H1 (cell line): ENCODE measurements around the gene CADM1. TPM values are rescaled to one million over a fixed set of nuclear protein-coding genes. Genes with fewer than 3 reads are reported as not detected.

Experiments used
- CTCF ChIA-PET: fragments of 300-600 bp; sonication (Branson Sonifier 250); formaldehyde crosslinking; loops from one replicate; lab custom pipeline; 2021; ENCODE audit not compliant: partially characterized antibody; lab: Charles Lee
- POLR2A ChIA-PET: fragments of 300-600 bp; sonication (Branson Sonifier 250); formaldehyde crosslinking; loops from one replicate; lab custom pipeline; 2021; ENCODE audit warnings: inconsistent platforms; ENCODE audit not compliant: partially characterized antibody; lab: Charles Lee
- DNase-seq, 2 experiments: peaks; one replicate each; pipeline versions ENCODE4 v3.0.0 to v3.0.0-alpha.2; 2010 to 2022; ENCODE audit warnings: low spot score in 2 of 2, low read depth in 1 of 2, mixed read lengths in 1 of 2
- FAIRE-seq: peaks from 2 replicates; lab custom pipeline; 2011; peaks lifted over from hg19 to GRCh38; lab: Jason Lieb, UNC
- H2AFZ ChIP-seq: 2 replicates; pipeline ENCODE4 v1.8.1; 2012; ENCODE audit warnings: low read length, inconsistent platforms
- H2AK5ac ChIP-seq: 2 replicates; pipeline ENCODE4 v1.6.1; 2013; ENCODE audit warnings: low read depth, low read length
- H2BK120ac ChIP-seq: replicated peaks from 2 replicates; pipeline ENCODE3; 2013; ENCODE audit warnings: low read depth, low read length, inconsistent platforms
- H2BK12ac ChIP-seq: 2 replicates; pipeline ENCODE4 v1.6.1; 2013; ENCODE audit warnings: low read depth, low read length
- H2BK15ac ChIP-seq: 2 replicates; pipeline ENCODE4 v1.6.1; 2013; ENCODE audit warnings: low read length
- H2BK20ac ChIP-seq: 2 replicates; pipeline ENCODE4 v1.6.1; 2013; ENCODE audit warnings: low read length
- H2BK5ac ChIP-seq: 2 replicates; pipeline ENCODE4 v1.6.1; 2013; ENCODE audit warnings: low read depth, low read length
- H3K14ac ChIP-seq: 2 replicates; pipeline ENCODE4 v1.6.1; 2013; ENCODE audit warnings: inconsistent platforms; ENCODE audit not compliant: insufficient read length
- H3K18ac ChIP-seq: 2 replicates; pipeline ENCODE4 v1.6.1; 2013; ENCODE audit warnings: low read length; ENCODE audit errors: extremely low read depth
- H3K23ac ChIP-seq: 2 replicates; pipeline ENCODE4 v1.6.1; 2013; ENCODE audit warnings: inconsistent platforms; ENCODE audit not compliant: insufficient read length
- H3K23me2 ChIP-seq: 2 replicates; pipeline ENCODE4 v1.6.1; 2013; ENCODE audit warnings: low read depth, low read length
- H3K27ac ChIP-seq: 2 replicates; pipeline ENCODE4 v1.6.1; 2011; ENCODE audit warnings: low read depth, low read length, inconsistent platforms
- H3K27me3 ChIP-seq, 4 experiments: replicated peaks in 1 of 4; 1 replicate in 1 of 4; 2 replicates in 3 of 4; pipeline versions ENCODE4 v1.6.1 to v1.8.1; 2011 to 2013; ENCODE audit warnings: low read length in 3 of 4, mild to moderate bottlenecking in 3 of 4, inconsistent platforms in 2 of 4, mixed read lengths in 2 of 4, moderate library complexity in 1 of 4; ENCODE audit not compliant: control insufficient read depth in 3 of 4, insufficient read depth in 3 of 4; ENCODE audit errors: extremely low read depth in 1 of 4
- H3K36me3 ChIP-seq, 4 experiments: 2 replicates each; pipeline versions ENCODE4 v1.6.1 to v1.8.1; 2011 to 2013; ENCODE audit warnings: mild to moderate bottlenecking in 4 of 4, low read length in 3 of 4, moderate library complexity in 2 of 4, control low read depth in 1 of 4, inconsistent platforms in 1 of 4; ENCODE audit not compliant: insufficient read depth in 4 of 4, control insufficient read depth in 2 of 4
- H3K4ac ChIP-seq: replicated peaks from 2 replicates; pipeline ENCODE3; 2013; ENCODE audit warnings: low read length, low read depth, mixed read lengths, inconsistent platforms; ENCODE audit not compliant: insufficient read length
- H3K4me1 ChIP-seq, 4 experiments: replicated peaks in 1 of 4; 1 replicate in 1 of 4; 2 replicates in 3 of 4; pipeline versions ENCODE4 v1.6.1 to v1.8.1; 2011 to 2013; ENCODE audit warnings: low read length in 3 of 4, inconsistent platforms in 2 of 4, mixed read lengths in 1 of 4; ENCODE audit not compliant: insufficient read depth in 4 of 4, control insufficient read depth in 3 of 4
- H3K4me2 ChIP-seq, 2 experiments: 2 replicates each; pipeline versions ENCODE4 v1.6.1 to v1.8.1; 2011 to 2013; ENCODE audit warnings: low read depth in 2 of 2, low read length in 2 of 2, control low read depth in 1 of 2, inconsistent platforms in 1 of 2, mild to moderate bottlenecking in 1 of 2; ENCODE audit not compliant: insufficient read depth in 1 of 2
- H3K4me3 ChIP-seq, 4 experiments: fragments of 200-600, 300-600 bp in 1 of 4; sonication (generic), shearing (Covaris generic), sonication (Bioruptor Twin) in 1 of 4; 2 replicates each; pipeline versions ENCODE4 v1.5.1 to v1.8.1; 2011 to 2016; ENCODE audit warnings: low read length in 4 of 4, low read depth in 3 of 4, control low read depth in 2 of 4, inconsistent platforms in 2 of 4, mild to moderate bottlenecking in 2 of 4, mixed read lengths in 1 of 4, moderate library complexity in 1 of 4; ENCODE audit not compliant: insufficient read depth in 2 of 4; ENCODE audit errors: extremely low read depth in 1 of 4
- H3K56ac ChIP-seq: replicated peaks from 2 replicates; pipeline ENCODE3; 2013; ENCODE audit warnings: low read depth, mild to moderate bottlenecking, mixed read lengths, low read length, inconsistent platforms; ENCODE audit not compliant: insufficient read length
- H3K79me1 ChIP-seq: 2 replicates; pipeline ENCODE4 v1.6.1; 2013; ENCODE audit warnings: low read depth, low read length, control low read depth
- H3K79me2 ChIP-seq, 2 experiments: 2 replicates each; pipeline versions ENCODE4 v1.6.1 to v1.8.1; 2012 to 2013; ENCODE audit warnings: low read length in 2 of 2, mild to moderate bottlenecking in 2 of 2, inconsistent platforms in 1 of 2; ENCODE audit not compliant: insufficient read depth in 2 of 2, control insufficient read depth in 1 of 2
- H3K9ac ChIP-seq, 4 experiments: replicated peaks in 1 of 4; 1 replicate in 1 of 4; 2 replicates in 3 of 4; pipeline versions ENCODE4 v1.6.1 to v1.8.1; 2011 to 2013; ENCODE audit warnings: low read depth in 3 of 4, low read length in 3 of 4, control low read depth in 2 of 4, mild to moderate bottlenecking in 2 of 4, moderate library complexity in 2 of 4, inconsistent platforms in 1 of 4; ENCODE audit errors: extremely low read depth in 1 of 4
- H3K9me3 ChIP-seq, 2 experiments: 2 replicates each; pipeline versions ENCODE4 v1.6.1 to v1.8.1; 2012 to 2013; ENCODE audit warnings: mild to moderate bottlenecking in 2 of 2, moderate library complexity in 2 of 2, control low read depth in 1 of 2, inconsistent platforms in 1 of 2, low read depth in 1 of 2, low read length in 1 of 2, mixed read lengths in 1 of 2; ENCODE audit not compliant: insufficient read depth in 2 of 2
- H4K20me1 ChIP-seq, 2 experiments: replicated peaks in 1 of 2; 2 replicates each; pipeline versions ENCODE3 to v1.8.1; 2011 to 2013; ENCODE audit warnings: inconsistent platforms in 2 of 2, low read length in 2 of 2, mild to moderate bottlenecking in 1 of 2; ENCODE audit not compliant: insufficient read depth in 2 of 2, control insufficient read depth in 1 of 2
- H4K5ac ChIP-seq: 2 replicates; pipeline ENCODE4 v1.6.1; 2013; ENCODE audit warnings: low read length, low read depth, mixed read lengths, inconsistent platforms; ENCODE audit not compliant: insufficient read length
- H4K8ac ChIP-seq: 2 replicates; pipeline ENCODE4 v1.8.0; 2013; ENCODE audit warnings: mild to moderate bottlenecking, moderate library complexity, low read length, inconsistent platforms; ENCODE audit not compliant: insufficient read depth; ENCODE audit errors: extremely low read depth
- H4K91ac ChIP-seq: replicated peaks from 2 replicates; pipeline ENCODE3; 2013; ENCODE audit warnings: low read length, mixed read lengths, inconsistent platforms; ENCODE audit not compliant: insufficient read length
- BRCA1 ChIP-seq: IDR thresholded peaks from 2 replicates; pipeline ENCODE4 v1.6.1; 2012; ENCODE audit warnings: low read depth, low read length, improper control_type of control experiment
- CEBPB ChIP-seq: IDR thresholded peaks from 2 replicates; pipeline ENCODE4 v1.6.1; 2012; ENCODE audit warnings: low read depth, low read length
- CHD1 ChIP-seq: IDR thresholded peaks from 2 replicates; pipeline ENCODE4 v1.6.1; 2012; ENCODE audit warnings: low read depth, low read length, improper control_type of control experiment
- CREB1 ChIP-seq: IDR thresholded peaks from 2 replicates; pipeline ENCODE4 v1.6.1; 2012; ENCODE audit warnings: inconsistent platforms
- CTBP2 ChIP-seq: IDR thresholded peaks from 2 replicates; pipeline ENCODE4 v1.7.0; 2011; ENCODE audit warnings: borderline replicate concordance, mild to moderate bottlenecking, moderate library complexity, mixed read lengths, low read length; ENCODE audit not compliant: insufficient read depth, insufficient read length
- JUN ChIP-seq: IDR thresholded peaks from 2 replicates; pipeline ENCODE4 v1.6.1; 2011; ENCODE audit warnings: low read depth, mild to moderate bottlenecking, improper control_type of control experiment, low read length
- NANOG ChIP-seq: IDR thresholded peaks from 2 replicates; pipeline ENCODE4 v1.6.1; 2011; ENCODE audit warnings: low read length, low read depth, mild to moderate bottlenecking, inconsistent platforms; ENCODE audit not compliant: insufficient read depth, poor library complexity, severe bottlenecking
- POU5F1 ChIP-seq: IDR thresholded peaks from 2 replicates; pipeline ENCODE4 v1.6.1; 2011; ENCODE audit warnings: low read depth, mild to moderate bottlenecking, low read length, moderate library complexity
- RFX5 ChIP-seq: IDR thresholded peaks from 2 replicates; pipeline ENCODE4 v1.6.1; 2011; ENCODE audit warnings: low read depth, low read length, improper control_type of control experiment, borderline replicate concordance
- SAP30 ChIP-seq: fragments of 300-600 bp; sonication (generic); IDR thresholded peaks from 2 replicates; pipeline ENCODE4 v1.7.1; 2012; ENCODE audit warnings: low read length, moderate library complexity, mild to moderate bottlenecking, inconsistent platforms; ENCODE audit not compliant: insufficient read depth, insufficient replicate concordance
- SIRT6 ChIP-seq: IDR thresholded peaks from one replicate; pipeline ENCODE4 v1.7.1; 2012; ENCODE audit warnings: low read length, inconsistent platforms
- WGBS, 2 experiments: shearing (Covaris generic) in 1 of 2; methylation state at CpG; one replicate each; pipeline versions ENCODE4 v1.1.6 to v1.1.7; 2013 to 2015; ENCODE audit warnings: low lambda C conversion rate in 2 of 2, mixed read lengths in 2 of 2, inconsistent platforms in 1 of 2, low coverage in 1 of 2, missing lambda C conversion rate in 1 of 2; ENCODE audit not compliant: insufficient replicate concordance in 2 of 2, insufficient coverage in 1 of 2, insufficient read length in 1 of 2; ENCODE audit errors: extremely low coverage in 1 of 2, missing lambda C conversion rate in 1 of 2; 5-methylcytosine and 5-hydroxymethylcytosine counted together
- polyA plus RNA-seq, 7 experiments: library from polyadenylated mRNA; depleted of rRNA in 3 of 7; stranded (reverse) in 5 of 7; unstranded in 2 of 7; fragments of >200 nt in 5 of 7; fragments of 200-250 nt in 2 of 7; gene quantifications; 1 replicate in 5 of 7; 2 replicates in 1 of 7; 4 replicates in 1 of 7; pipeline versions ENCODE4 v1.2.1 to v1.2.3, GENCODE V29; 2011 to 2013; ENCODE audit warnings: missing spikeins in 2 of 7, mixed read lengths in 2 of 7
- total RNA-seq: library from RNA; stranded (reverse); fragmentation: NEBNext Ultra II Directional; extraction: Animal tissue kit (Norgen Biotek cat#: 25700); gene quantifications from 2 replicates; pipeline ENCODE4 v1.2.1, GENCODE V29; 2021
- TF ChIP-seq, protein P1 (sequence below), 3 experiments: IDR thresholded peaks; 1 replicate in 2 of 3; 2 replicates in 1 of 3; pipeline versions ENCODE4 v1.5.1 to v1.6.1; 2011; ENCODE audit warnings: low read length in 3 of 3, mild to moderate bottlenecking in 3 of 3, inconsistent platforms in 2 of 3, low read depth in 1 of 3, moderate library complexity in 1 of 3; ENCODE audit not compliant: insufficient read depth in 1 of 3; ENCODE audit errors: control extremely low read depth in 1 of 3

Gene CADM1
- total and polyA plus RNA-seq, 2 of the 8 experiments (the other 6 are each of a cell fraction or from before 2014, with no cell fraction given), result 8.3 to 25.3 TPM

DNA sequence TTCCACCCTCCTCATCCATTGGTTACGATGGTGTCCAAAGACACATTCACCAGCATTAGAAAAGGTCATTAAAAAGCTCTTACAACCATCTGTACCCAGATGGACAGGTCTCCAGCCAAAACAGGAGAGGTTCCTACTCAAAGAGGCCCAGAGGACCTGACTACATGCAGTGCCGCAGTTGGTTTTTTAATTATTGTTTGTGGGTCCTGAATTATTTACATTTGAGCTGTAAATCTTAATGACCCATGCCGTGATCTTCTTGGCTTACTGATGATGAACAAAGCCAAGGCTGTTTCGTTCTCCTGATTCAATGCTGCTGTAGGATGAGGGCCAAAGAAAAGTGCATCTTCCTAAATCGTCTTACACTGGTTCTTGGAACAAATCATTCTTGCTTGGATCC is 83.7 kb downstream of the CADM1 start:
- no peak for DNase-seq
- Histone ChIP-seq H4K8ac (no peak overlapping the region), H3K14ac (no peak overlapping the region), H3K27me3 (no peaks in the 10 kb centered on the region), H3K36me3 (no peaks in the 10 kb centered on the region), H3K4me1 (peaks cover 0 to 13% (median 10%) of the 10 kb centered on the region in 4 experiments; a peak in 3 of 7 replicates), H3K56ac (no peak overlapping the region), H4K91ac (no peak overlapping the region), H2BK5ac (no peak overlapping the region), H2AFZ (no peak overlapping the region), H2AK5ac (no peak overlapping the region), H3K23ac (no peak overlapping the region), H2BK20ac (no peak overlapping the region), H3K18ac (no peak overlapping the region), H3K23me2 (no peaks in the 10 kb centered on the region), H3K4me2 (no peak overlapping the region), H3K4ac (no peak overlapping the region), H3K79me2 (no peaks in the 10 kb centered on the region), H2BK15ac (no peak overlapping the region), H2BK12ac (no peak overlapping the region), H3K4me3 (no peak overlapping the region), H4K5ac (no peak overlapping the region), H3K79me1 (no peaks in the 10 kb centered on the region), H3K27ac (no peak overlapping the region), H3K9ac (no peak overlapping the region), H2BK120ac (no peak overlapping the region), H4K20me1 (no peaks in the 10 kb centered on the region), H3K9me3 (no peaks in the 10 kb centered on the region)
- ChIA-PET POLR2A (interaction anchor here (0.9 kb wide), 1 partner anchor 85 kb away, joined by 3 read pairs; no protein-coding TSS in a partner anchor), CTCF (no interaction called here)
- FAIRE-seq, result no peak
- 91% methylated on average over 5 of the region's 5 CpGs; no CpG with 5 or more reads in 1 of the 2 experiments for WGBS, 2 experiments
- no peak for TF ChIP-seq CTBP2
- no peak for TF ChIP-seq JUN
- no peak for TF ChIP-seq BRCA1
- TF ChIP-seq CHD1, result no peak
- no peak for TF ChIP-seq CEBPB
- no peak for TF ChIP-seq SIRT6
- TF ChIP-seq RFX5, result no peak
- no peak for TF ChIP-seq NANOG
- TF ChIP-seq SAP30, result no peak
- no peak for TF ChIP-seq POU5F1
- TF ChIP-seq CREB1, result no peak
- TF ChIP-seq, protein P1, sequence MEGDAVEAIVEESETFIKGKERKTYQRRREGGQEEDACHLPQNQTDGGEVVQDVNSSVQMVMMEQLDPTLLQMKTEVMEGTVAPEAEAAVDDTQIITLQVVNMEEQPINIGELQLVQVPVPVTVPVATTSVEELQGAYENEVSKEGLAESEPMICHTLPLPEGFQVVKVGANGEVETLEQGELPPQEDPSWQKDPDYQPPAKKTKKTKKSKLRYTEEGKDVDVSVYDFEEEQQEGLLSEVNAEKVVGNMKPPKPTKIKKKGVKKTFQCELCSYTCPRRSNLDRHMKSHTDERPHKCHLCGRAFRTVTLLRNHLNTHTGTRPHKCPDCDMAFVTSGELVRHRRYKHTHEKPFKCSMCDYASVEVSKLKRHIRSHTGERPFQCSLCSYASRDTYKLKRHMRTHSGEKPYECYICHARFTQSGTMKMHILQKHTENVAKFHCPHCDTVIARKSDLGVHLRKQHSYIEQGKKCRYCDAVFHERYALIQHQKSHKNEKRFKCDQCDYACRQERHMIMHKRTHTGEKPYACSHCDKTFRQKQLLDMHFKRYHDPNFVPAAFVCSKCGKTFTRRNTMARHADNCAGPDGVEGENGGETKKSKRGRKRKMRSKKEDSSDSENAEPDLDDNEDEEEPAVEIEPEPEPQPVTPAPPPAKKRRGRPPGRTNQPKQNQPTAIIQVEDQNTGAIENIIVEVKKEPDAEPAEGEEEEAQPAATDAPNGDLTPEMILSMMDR (IDR thresholded peaks at IDR 0.05; ENCODE audit: control extremely low read depth in 1 of 3, insufficient read depth in 1 of 3, low read depth in 1 of 3, low read length in 3 of 3), result no peak
